Jurkat, Clone E6-1 (cell line): ENCODE data around the gene AIFM3.

Source experiments
- DNase-seq: peaks from one replicate; pipeline ENCODE4 v3.0.0-alpha.2; 2011; ENCODE audit warnings: low read depth, low spot score
- H3K4me3 ChIP-seq: 2 replicates; pipeline ENCODE4 v1.5.1; 2011; ENCODE audit warnings: mild to moderate bottlenecking, low read length, control low read depth, moderate library complexity

Gene AIFM3

GRCh38 chr22:20956258-20957101, 10.6 kb upstream of the AIFM3 start:
- no peak overlapping the region for H3K4me3 ChIP-seq
- no peak for DNase-seq

GRCh38 chr22:20957102-20957682, 9.9 kb upstream of the AIFM3 start:
- no peak overlapping the region for H3K4me3 ChIP-seq
- no peak for DNase-seq

- no peak overlapping the region for H3K4me3 ChIP-seq
- no peak for DNase-seq
These were observed 9.2 kb upstream of the AIFM3 start for GRCh38 chr22:20957683-20958431.

- DNase-seq: no peak
These were observed 7.2 kb upstream of the AIFM3 start for GRCh38 chr22:20959578-20960461.

GRCh38 chr22:20960609-20961008, 6.4 kb upstream of the AIFM3 start:
- DNase-seq: no peak
- no peak overlapping the region for H3K4me3 ChIP-seq

More at GRCh38 chr22:20959578-20960461, 7.2 kb upstream of the AIFM3 start:
- H3K4me3 ChIP-seq: no peak overlapping the region

- no peak overlapping the region for H3K4me3 ChIP-seq
- no peak for DNase-seq
These were observed 4.5 kb upstream of the AIFM3 start for GRCh38 chr22:20962491-20962945.

GRCh38 chr22:20963201-20964052, 3.6 kb upstream of the AIFM3 start:
- no peak for DNase-seq
- H3K4me3 ChIP-seq: no peak overlapping the region

GRCh38 chr22:20964090-20964798, 2.8 kb upstream of the AIFM3 start:
- no peak overlapping the region for H3K4me3 ChIP-seq
- DNase-seq: no peak

- DNase-seq: no peak
- H3K4me3 ChIP-seq: no peak overlapping the region
These were observed 2.3 kb upstream of the AIFM3 start for GRCh38 chr22:20964799-20965103.

- no peak for DNase-seq
- H3K4me3 ChIP-seq: no peak overlapping the region
These were observed 1.8 kb upstream of the AIFM3 start for GRCh38 chr22:20965104-20965887.

GRCh38 chr22:20965888-20966855, 883 bp upstream of the AIFM3 start:
- DNase-seq: no peak
- no peak overlapping the region for H3K4me3 ChIP-seq

GRCh38 chr22:20967697-20968211, 699 bp downstream of the AIFM3 start:
- DNase-seq: no peak
- H3K4me3 ChIP-seq: no peak overlapping the region

- no peak for DNase-seq
These were observed 1.4 kb downstream of the AIFM3 start for GRCh38 chr22:20968281-20968977.

GRCh38 chr22:20970939-20971657, 4.0 kb downstream of the AIFM3 start:
- DNase-seq: no peak
- no peak overlapping the region for H3K4me3 ChIP-seq

More at GRCh38 chr22:20968281-20968977, 1.4 kb downstream of the AIFM3 start:
- H3K4me3 ChIP-seq: no peak overlapping the region
